Stimulated activated CD4-positive, alpha-beta T cell treated with anti-CD3 and anti-CD28 coated beads, TNF-alpha, amount 100 ng/mL, for 24 hours (primary cell): ENCODE measurements around the gene ARMC8.

ENCODE experiments used
- DNase-seq, 3 experiments: peaks; one replicate each; pipeline ENCODE4 v3.0.0-alpha.2; 2020; ENCODE audit warnings: low read depth in 3 of 3

The ARMC8 gene

GRCh38 chr3:138199851-138200250 lies 12.8 kb downstream of the ARMC8 start:
- DNase-seq, result no peak

- DNase-seq, result no peak
Measured at GRCh38 chr3:138200424-138200823, 13.3 kb downstream of the ARMC8 start.

GRCh38 chr3:138202945-138203701 lies 16.0 kb downstream of the ARMC8 start:
- DNase-seq, result no peak

- DNase-seq, result no peak
Measured at GRCh38 chr3:138203938-138204337, 16.8 kb downstream of the ARMC8 start.

- DNase-seq, result no peak
Measured at GRCh38 chr3:138205527-138205926, 18.4 kb downstream of the ARMC8 start.

GRCh38 chr3:138206196-138206595 lies 19.1 kb downstream of the ARMC8 start:
- DNase-seq, result no peak

GRCh38 chr3:138210528-138210927 lies 23.4 kb downstream of the ARMC8 start:
- no peak for DNase-seq

GRCh38 chr3:138213398-138214085 lies 26.4 kb downstream of the ARMC8 start:
- DNase-seq, result no peak

GRCh38 chr3:138219255-138219654 lies 32.2 kb downstream of the ARMC8 start:
- no peak for DNase-seq

- no peak for DNase-seq
Measured at GRCh38 chr3:138220242-138220641, 33.1 kb downstream of the ARMC8 start.

GRCh38 chr3:138220788-138221187 lies 33.7 kb downstream of the ARMC8 start:
- no peak for DNase-seq

GRCh38 chr3:138222131-138222941 lies 35.2 kb downstream of the ARMC8 start:
- no peak for DNase-seq

- DNase-seq, result no peak
Measured at GRCh38 chr3:138222942-138223287, 35.8 kb downstream of the ARMC8 start.

- DNase-seq, result no peak
Measured at GRCh38 chr3:138227650-138228049, 40.5 kb downstream of the ARMC8 start.

GRCh38 chr3:138230525-138230924 lies 43.4 kb downstream of the ARMC8 start:
- DNase-seq, result no peak

GRCh38 chr3:138232705-138233364 lies 45.7 kb downstream of the ARMC8 start:
- no peak for DNase-seq

GRCh38 chr3:138234401-138235179 lies 47.5 kb downstream of the ARMC8 start:
- no peak for DNase-seq

GRCh38 chr3:138238711-138239110 lies 51.6 kb downstream of the ARMC8 start:
- DNase-seq, result no peak

GRCh38 chr3:138241061-138241460 lies 54.0 kb downstream of the ARMC8 start:
- DNase-seq, result no peak

- DNase-seq, result no peak
Measured at GRCh38 chr3:138241676-138242075, 54.6 kb downstream of the ARMC8 start.

- no peak for DNase-seq
Measured at GRCh38 chr3:138242466-138242865, 55.4 kb downstream of the ARMC8 start.
